Measurements from ENCODE around the gene VILL. TPM values are rescaled to one million over a fixed set of nuclear protein-coding genes. Genes with fewer than 3 reads are reported as not detected.

Gene VILL
- total and polyA plus RNA-seq, 2 of the 8 experiments (the other 6 are each of a cell fraction or from before 2014, with no cell fraction given): 4.1 to 4.2 TPM

- POLR2A ChIA-PET (ENCODE audit: partially characterized antibody): no interaction called here
- H2AFZ ChIP-seq (ENCODE audit: low read length): no peak overlapping the region
- no peak for TF ChIP-seq CBX8 (IDR thresholded peaks at IDR 0.05; ENCODE audit: borderline replicate concordance, low read depth, low read length)
- TF ChIP-seq RAD21 (IDR thresholded peaks at IDR 0.05 in 1 of 2, conservative IDR thresholded peaks at IDR 0.05 in 1 of 2; ENCODE audit: low read depth in 2 of 2, low read length in 2 of 2): 0 out of 4 replicates have a peak, but pooled peaks of 1 of the 2 experiments have one; percentile 11
- FAIRE-seq (no peak), DNase-seq (ENCODE audit: low read depth in 1 of 2, low spot score in 2 of 2) (no peak)
- H3K4me1 ChIP-seq (replicated peaks in 1 of 4; ENCODE audit: control insufficient read depth in 3 of 4, insufficient read depth in 4 of 4, low read length in 3 of 4): peaks cover 0 to 1% (median under 1%) of the 10 kb centered on the region in 4 experiments; a peak in 2 of 7 replicates
- no peak overlapping the region for H4K5ac ChIP-seq (ENCODE audit: insufficient read length, low read depth, low read length)
- H3K9me3 ChIP-seq (ENCODE audit: insufficient read depth in 2 of 2, low read depth in 1 of 2, low read length in 1 of 2): no peaks in the 10 kb centered on the region
- H3K18ac ChIP-seq (ENCODE audit: extremely low read depth, low read length): peak overlapping the region; percentile 19; the same call in 1 of the 2 replicates
- no peak overlapping the region for H3K4me3 ChIP-seq (ENCODE audit: extremely low read depth in 1 of 4, insufficient read depth in 2 of 4, low read depth in 3 of 4, low read length in 4 of 4)
- H2AK5ac ChIP-seq (ENCODE audit: low read depth, low read length): no peak overlapping the region
- no peak overlapping the region for H2BK12ac ChIP-seq (ENCODE audit: low read depth, low read length)
- H3K23ac ChIP-seq (ENCODE audit: insufficient read length): no peak overlapping the region
- no peaks in the 10 kb centered on the region for H3K79me2 ChIP-seq (ENCODE audit: control insufficient read depth in 1 of 2, insufficient read depth in 2 of 2, low read length in 2 of 2)
- H4K8ac ChIP-seq (ENCODE audit: extremely low read depth, insufficient read depth, low read length): no peak overlapping the region
- H3K23me2 ChIP-seq (ENCODE audit: low read depth, low read length): no peaks in the 10 kb centered on the region
- WGBS, 2 experiments (ENCODE audit: extremely low coverage in 1 of 2, insufficient coverage in 1 of 2, insufficient read length in 1 of 2, insufficient replicate concordance in 2 of 2, low coverage in 1 of 2, low lambda C conversion rate in 2 of 2, missing lambda C conversion rate in 1 of 2): 89% methylated on average over 12 of the region's 13 CpGs; no CpG with 5 or more reads in 1 of the 2 experiments
- no peak overlapping the region for H3K56ac ChIP-seq (replicated peaks; ENCODE audit: insufficient read length, low read depth, low read length)
- no peak overlapping the region for H2BK15ac ChIP-seq (ENCODE audit: low read length)
- H4K20me1 ChIP-seq (replicated peaks in 1 of 2; ENCODE audit: control insufficient read depth in 1 of 2, insufficient read depth in 2 of 2, low read length in 2 of 2): peaks cover 5 to 7% of the 10 kb centered on the region in 2 experiments
- no peak overlapping the region for H3K4me2 ChIP-seq (ENCODE audit: insufficient read depth in 1 of 2, low read depth in 2 of 2, low read length in 2 of 2)
- no peak overlapping the region for H3K27ac ChIP-seq (ENCODE audit: low read depth, low read length)
- no peak overlapping the region for H3K9ac ChIP-seq (replicated peaks in 1 of 4; ENCODE audit: extremely low read depth in 1 of 4, low read depth in 3 of 4, low read length in 3 of 4)
- no peak overlapping the region for H3K4ac ChIP-seq (replicated peaks; ENCODE audit: insufficient read length, low read depth, low read length)
- H3K79me1 ChIP-seq (ENCODE audit: low read depth, low read length): no peaks in the 10 kb centered on the region; the same call in 1 of the 2 replicates
- no peak overlapping the region for H4K91ac ChIP-seq (replicated peaks; ENCODE audit: insufficient read length, low read length)
- H2BK120ac ChIP-seq (replicated peaks; ENCODE audit: low read depth, low read length): no peak overlapping the region
- H3K27me3 ChIP-seq (replicated peaks in 1 of 4; ENCODE audit: control insufficient read depth in 3 of 4, extremely low read depth in 1 of 4, insufficient read depth in 3 of 4, low read length in 3 of 4): peaks cover 0 to 4% (median 0%) of the 10 kb centered on the region in 4 experiments; a peak in 1 of 7 replicates
- H3K36me3 ChIP-seq (ENCODE audit: control insufficient read depth in 2 of 4, insufficient read depth in 4 of 4, low read length in 3 of 4): peaks cover 0 to 7% (median 2%) of the 10 kb centered on the region in 4 experiments; a peak in 2 of 8 replicates
- CTCF ChIA-PET (ENCODE audit: partially characterized antibody): interaction anchor here (1.2 to 9.6 kb wide), 3 partner anchors 16 to 45 kb away, joined by 6 to 74 read pairs (median 8); no protein-coding TSS in a partner anchor
- H2BK5ac ChIP-seq (ENCODE audit: low read depth, low read length): no peak overlapping the region
- H2BK20ac ChIP-seq (ENCODE audit: low read length): no peak overlapping the region
- no peak overlapping the region for H3K14ac ChIP-seq (ENCODE audit: insufficient read length)
These were observed 28.0 kb downstream of the VILL start for GRCh38 chr3:38018296-38019266.
